Measurements from ENCODE around the gene CDH8. TPM values are rescaled to one million over a fixed set of nuclear protein-coding genes. Genes with fewer than 3 reads are reported as not detected.

The CDH8 gene
- total and polyA plus RNA-seq, 5 donors from 2014 or later, result not detected

DNA sequence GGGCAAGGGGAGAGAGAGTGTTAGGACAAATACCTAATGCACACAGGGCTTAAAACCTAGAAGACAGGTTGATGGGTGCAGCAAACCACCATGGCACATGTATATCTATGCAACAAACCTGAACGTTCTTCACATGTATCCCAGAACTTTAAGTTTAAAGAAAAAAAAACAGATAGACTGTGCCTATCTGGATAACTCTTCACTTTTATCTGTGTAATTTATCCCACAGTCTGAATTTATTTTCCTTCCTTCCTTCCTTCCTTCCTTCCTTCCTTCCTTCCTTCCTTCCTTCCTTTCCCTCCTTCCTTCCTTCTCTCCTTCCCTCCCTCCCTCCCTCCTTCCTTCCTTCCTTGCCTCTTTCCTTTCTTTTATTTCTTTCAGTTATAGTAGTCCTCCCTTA is 370.7 kb downstream of the CDH8 start:
- no peak for ATAC-seq (ENCODE audit: low read depth in 2 of 2)

DNA sequence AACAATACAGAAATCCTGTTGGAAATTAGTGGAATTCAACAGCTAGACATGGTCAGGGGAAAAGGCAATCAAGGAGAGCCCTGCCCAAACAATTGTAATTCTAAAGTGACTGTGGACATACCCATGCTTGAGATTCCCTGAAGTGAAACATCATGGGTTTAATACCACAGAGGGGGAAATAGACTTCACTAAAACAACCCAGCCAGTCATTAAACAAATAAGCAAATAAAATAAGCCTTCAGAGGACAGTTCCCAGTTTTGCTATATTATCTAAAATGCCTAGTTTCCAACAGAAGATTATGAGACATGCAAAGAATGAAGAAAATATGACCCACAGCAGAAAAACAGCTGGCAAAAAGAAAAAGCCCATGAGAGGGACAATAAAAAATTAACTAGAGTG is 376.3 kb downstream of the CDH8 start:
- Histone ChIP-seq H3K36me3 (ENCODE audit: control insufficient read depth, insufficient read depth, low read length) (no peaks in the 10 kb centered on the region), H3K27ac (ENCODE audit: insufficient read depth, low read length, poor library complexity, severe bottlenecking) (no peak overlapping the region), H3K27me3 (ENCODE audit: control insufficient read depth, insufficient read depth, low read length) (no peaks in the 10 kb centered on the region), H3K4me3 (ENCODE audit: low read depth, low read length) (no peak overlapping the region), H3K9me3 (ENCODE audit: control insufficient read depth in 2 of 2, low read length in 2 of 2) (peaks cover 0 to 8% of the 10 kb centered on the region in 2 experiments), H3K4me1 (ENCODE audit: control insufficient read depth, insufficient read depth, low read length, poor library complexity, severe bottlenecking) (no peaks in the 10 kb centered on the region)
- Mint-ChIP-seq H3K4me3 (no peak overlapping the region), H3K36me3 (no peaks in the 10 kb centered on the region), H3K27me3 (no peaks in the 10 kb centered on the region), H3K4me1 (no peaks in the 10 kb centered on the region), H3K27ac (no peak overlapping the region), H3K9me3 (peaks cover 0 to 30% (median 6%) of the 10 kb centered on the region in 7 donors)
- ATAC-seq (ENCODE audit: low read depth in 2 of 2) (no peak), DNase-seq (no peak)

More for the DNA sequence above, 370.7 kb downstream of the CDH8 start:
- Histone ChIP-seq H3K9me3 (ENCODE audit: control insufficient read depth in 2 of 2, low read length in 2 of 2) (peaks cover 4 to 8% of the 10 kb centered on the region in 2 experiments), H3K27me3 (ENCODE audit: control insufficient read depth, insufficient read depth, low read length) (no peaks in the 10 kb centered on the region), H3K4me3 (ENCODE audit: low read depth, low read length) (no peak overlapping the region), H3K27ac (ENCODE audit: insufficient read depth, low read length, poor library complexity, severe bottlenecking) (no peak overlapping the region), H3K4me1 (ENCODE audit: control insufficient read depth, insufficient read depth, low read length, poor library complexity, severe bottlenecking) (no peaks in the 10 kb centered on the region), H3K36me3 (ENCODE audit: control insufficient read depth, insufficient read depth, low read length) (no peaks in the 10 kb centered on the region)
- no peaks in the 10 kb centered on the region for H3K36me3 Mint-ChIP-seq
- peaks cover 0 to 50% (median 8%) of the 10 kb centered on the region in 7 donors for H3K9me3 Mint-ChIP-seq
- H3K27me3 Mint-ChIP-seq, result no peaks in the 10 kb centered on the region
- H3K4me1 Mint-ChIP-seq, result no peaks in the 10 kb centered on the region
- no peak overlapping the region for H3K4me3 Mint-ChIP-seq
- no peak overlapping the region for H3K27ac Mint-ChIP-seq
- no peak for DNase-seq

DNA sequence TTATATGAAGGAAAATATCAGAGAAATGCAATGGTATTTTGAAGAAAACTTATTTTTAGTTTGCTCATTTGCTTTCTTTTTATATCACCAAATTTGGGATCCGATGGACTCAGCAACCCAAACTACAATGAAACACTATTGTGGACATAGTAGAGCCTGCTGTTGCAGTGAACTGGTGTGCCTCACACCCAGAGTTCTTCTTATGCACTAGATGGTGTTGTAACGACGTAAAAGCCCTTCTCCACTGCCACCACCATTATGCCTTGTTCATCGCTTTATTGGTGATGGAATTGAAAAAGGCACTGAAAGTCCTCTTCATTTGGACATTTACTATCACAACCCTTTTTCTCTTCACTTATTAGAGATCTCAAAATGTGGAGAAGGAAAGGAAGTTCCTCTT is 381.3 kb downstream of the CDH8 start:
- Mint-ChIP-seq H3K27me3 (no peaks in the 10 kb centered on the region), H3K36me3 (no peaks in the 10 kb centered on the region), H3K4me3 (no peak overlapping the region), H3K9me3 (peaks cover 0 to 23% (median 6%) of the 10 kb centered on the region in 7 donors), H3K4me1 (no peaks in the 10 kb centered on the region), H3K27ac (no peak overlapping the region)
- Histone ChIP-seq H3K9me3 (ENCODE audit: control insufficient read depth in 2 of 2, low read length in 2 of 2) (peaks cover 10 to 12% of the 10 kb centered on the region in 2 experiments), H3K36me3 (ENCODE audit: control insufficient read depth, insufficient read depth, low read length) (no peaks in the 10 kb centered on the region), H3K4me3 (ENCODE audit: low read depth, low read length) (no peak overlapping the region), H3K4me1 (ENCODE audit: control insufficient read depth, insufficient read depth, low read length, poor library complexity, severe bottlenecking) (no peaks in the 10 kb centered on the region), H3K27me3 (ENCODE audit: control insufficient read depth, insufficient read depth, low read length) (no peaks in the 10 kb centered on the region), H3K27ac (ENCODE audit: insufficient read depth, low read length, poor library complexity, severe bottlenecking) (no peak overlapping the region)
- ATAC-seq (ENCODE audit: low read depth in 2 of 2) (no peak), DNase-seq (no peak)

DNA sequence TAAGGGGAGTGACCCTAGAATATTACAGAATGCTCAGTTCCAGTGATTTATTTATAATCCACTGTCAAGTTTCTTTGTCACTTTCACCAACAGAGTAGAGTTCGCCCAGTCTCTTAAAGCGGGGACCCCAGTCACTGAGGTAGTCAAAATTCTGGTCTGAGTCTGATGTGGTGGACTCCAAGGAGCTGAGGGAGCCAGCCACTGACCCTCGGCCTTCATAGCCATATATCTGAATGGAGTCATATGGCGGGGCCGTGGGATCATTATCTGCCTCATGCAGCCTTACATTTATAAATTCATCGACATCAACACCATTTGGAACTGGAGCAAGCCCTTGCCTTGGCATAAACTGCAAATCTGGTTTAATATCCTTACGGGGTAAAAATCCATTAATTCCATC is 382.7 kb downstream of the CDH8 start:
- H3K27ac ChIP-seq (ENCODE audit: insufficient read depth, low read length, poor library complexity, severe bottlenecking), result no peak overlapping the region
- H3K36me3 ChIP-seq (ENCODE audit: control insufficient read depth, insufficient read depth, low read length), result no peaks in the 10 kb centered on the region
- ATAC-seq (ENCODE audit: low read depth in 2 of 2), result no peak
- no peaks in the 10 kb centered on the region for H3K4me1 Mint-ChIP-seq
- H3K4me3 ChIP-seq (ENCODE audit: low read depth, low read length), result no peak overlapping the region
- H3K27ac Mint-ChIP-seq, result no peak overlapping the region
- peaks cover 12 to 13% of the 10 kb centered on the region in 2 experiments for H3K9me3 ChIP-seq (ENCODE audit: control insufficient read depth in 2 of 2, low read length in 2 of 2)
- no peaks in the 10 kb centered on the region for H3K4me1 ChIP-seq (ENCODE audit: control insufficient read depth, insufficient read depth, low read length, poor library complexity, severe bottlenecking)
- no peak overlapping the region for H3K4me3 Mint-ChIP-seq
- H3K36me3 Mint-ChIP-seq, result no peaks in the 10 kb centered on the region
- no peaks in the 10 kb centered on the region for H3K27me3 Mint-ChIP-seq
- H3K9me3 Mint-ChIP-seq, result peaks cover 2 to 18% (median 6%) of the 10 kb centered on the region in 7 donors
- DNase-seq, result no peak
- no peaks in the 10 kb centered on the region for H3K27me3 ChIP-seq (ENCODE audit: control insufficient read depth, insufficient read depth, low read length)

DNA sequence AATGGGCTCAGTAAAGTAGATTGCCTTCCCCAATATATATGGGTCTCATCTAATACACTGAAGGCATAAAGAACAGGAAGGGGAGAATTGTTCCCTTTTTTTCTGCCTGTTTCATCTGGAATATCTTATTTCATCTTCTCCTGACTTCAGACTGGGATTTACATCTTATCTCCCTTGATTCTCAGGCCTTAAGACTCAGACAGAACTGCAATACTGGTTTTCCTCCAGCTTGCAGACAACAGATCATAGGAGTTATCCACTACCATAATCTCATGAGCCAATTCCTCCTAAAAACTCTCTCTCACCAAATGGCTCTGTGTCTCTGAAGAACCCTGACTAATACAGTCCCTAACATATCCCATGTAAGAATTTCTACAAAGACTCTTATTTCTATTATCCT is 390.7 kb downstream of the CDH8 start:
- Histone ChIP-seq H3K9me3 (ENCODE audit: control insufficient read depth in 2 of 2, low read length in 2 of 2) (peaks cover 0 to 6% of the 10 kb centered on the region in 2 experiments), H3K4me3 (ENCODE audit: low read depth, low read length) (no peak overlapping the region), H3K27ac (ENCODE audit: insufficient read depth, low read length, poor library complexity, severe bottlenecking) (no peak overlapping the region), H3K4me1 (ENCODE audit: control insufficient read depth, insufficient read depth, low read length, poor library complexity, severe bottlenecking) (no peaks in the 10 kb centered on the region), H3K27me3 (ENCODE audit: control insufficient read depth, insufficient read depth, low read length) (no peaks in the 10 kb centered on the region), H3K36me3 (ENCODE audit: control insufficient read depth, insufficient read depth, low read length) (no peaks in the 10 kb centered on the region)
- Mint-ChIP-seq H3K27ac (no peak overlapping the region), H3K4me3 (no peak overlapping the region), H3K9me3 (peaks cover 4 to 22% (median 11%) of the 10 kb centered on the region in 7 donors), H3K4me1 (peaks cover 0 to 4% (median 0%) of the 10 kb centered on the region in 4 donors), H3K27me3 (no peaks in the 10 kb centered on the region), H3K36me3 (no peaks in the 10 kb centered on the region)
- ATAC-seq (ENCODE audit: low read depth in 2 of 2) (no peak), DNase-seq (no peak)

DNA sequence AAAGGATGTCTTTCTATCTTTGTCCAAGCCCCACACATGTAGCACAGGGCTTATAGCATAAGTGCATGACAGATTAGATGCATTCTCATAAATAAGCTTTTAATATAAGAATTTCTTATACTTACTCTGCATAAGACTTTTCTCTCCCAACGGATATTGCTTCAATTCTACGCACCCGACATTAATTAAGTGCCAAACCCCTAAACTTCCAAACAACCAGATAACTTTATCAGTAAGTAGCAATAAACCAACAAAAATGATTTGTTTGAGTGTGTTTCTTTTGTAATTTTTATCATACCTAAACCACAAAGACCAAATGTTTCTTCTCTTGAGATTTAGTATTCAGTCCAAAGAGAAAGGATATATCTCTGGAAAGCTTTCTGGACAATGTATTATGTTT is 391.5 kb downstream of the CDH8 start:
- ATAC-seq (ENCODE audit: low read depth in 2 of 2), result no peak

DNA sequence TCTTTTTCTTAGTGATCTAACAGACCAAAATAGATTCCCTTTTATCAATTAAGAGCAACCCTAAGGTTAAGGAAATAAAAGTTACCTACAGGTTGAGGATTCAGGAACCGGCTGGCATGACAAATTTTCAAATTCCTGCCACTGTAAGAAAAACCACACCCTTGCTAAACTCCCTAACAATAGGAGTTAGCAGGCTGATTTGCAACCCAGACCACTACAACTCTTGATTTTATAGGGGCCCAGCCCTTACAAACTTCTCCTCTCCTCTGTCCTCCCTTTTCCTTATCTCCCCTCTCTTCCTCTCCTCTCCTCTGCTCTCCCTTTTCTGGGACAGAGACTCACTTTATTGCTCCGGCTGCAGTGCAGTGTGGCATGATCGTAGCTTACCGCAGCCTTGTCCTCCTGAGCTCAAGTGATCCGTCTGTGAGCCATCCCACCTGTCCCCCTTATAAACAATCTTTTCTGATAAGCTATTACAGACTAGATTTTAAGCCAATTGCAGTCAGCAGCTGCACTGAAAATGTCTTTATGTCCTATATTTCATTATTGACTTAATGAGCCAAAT is 418.9 kb downstream of the CDH8 start:
- Histone ChIP-seq H3K9me3 (ENCODE audit: control insufficient read depth in 2 of 2, low read length in 2 of 2) (peaks cover 2 to 7% of the 10 kb centered on the region in 2 experiments), H3K36me3 (ENCODE audit: control insufficient read depth, insufficient read depth, low read length) (no peaks in the 10 kb centered on the region), H3K27me3 (ENCODE audit: control insufficient read depth, insufficient read depth, low read length) (no peaks in the 10 kb centered on the region), H3K4me3 (ENCODE audit: low read depth, low read length) (no peak overlapping the region), H3K27ac (ENCODE audit: insufficient read depth, low read length, poor library complexity, severe bottlenecking) (no peak overlapping the region), H3K4me1 (ENCODE audit: control insufficient read depth, insufficient read depth, low read length, poor library complexity, severe bottlenecking) (no peaks in the 10 kb centered on the region)
- ATAC-seq (ENCODE audit: low read depth in 2 of 2), result no peak
- Mint-ChIP-seq H3K36me3 (no peaks in the 10 kb centered on the region), H3K4me1 (no peaks in the 10 kb centered on the region), H3K4me3 (no peak overlapping the region), H3K27me3 (no peaks in the 10 kb centered on the region), H3K9me3 (peaks cover 5 to 34% (median 8%) of the 10 kb centered on the region in 7 donors), H3K27ac (no peak overlapping the region)
- no peak for DNase-seq

More for the DNA sequence above, 391.5 kb downstream of the CDH8 start:
- H3K4me1 ChIP-seq (ENCODE audit: control insufficient read depth, insufficient read depth, low read length, poor library complexity, severe bottlenecking), result no peaks in the 10 kb centered on the region
- Mint-ChIP-seq H3K9me3 (peaks cover 4 to 24% (median 11%) of the 10 kb centered on the region in 7 donors), H3K27ac (no peak overlapping the region), H3K36me3 (no peaks in the 10 kb centered on the region), H3K4me3 (no peak overlapping the region), H3K27me3 (no peaks in the 10 kb centered on the region), H3K4me1 (peaks cover 0 to 4% (median 0%) of the 10 kb centered on the region in 4 donors)
- no peaks in the 10 kb centered on the region for H3K36me3 ChIP-seq (ENCODE audit: control insufficient read depth, insufficient read depth, low read length)
- H3K27me3 ChIP-seq (ENCODE audit: control insufficient read depth, insufficient read depth, low read length), result no peaks in the 10 kb centered on the region
- DNase-seq, result no peak
- H3K4me3 ChIP-seq (ENCODE audit: low read depth, low read length), result no peak overlapping the region
- peaks cover 0 to 6% of the 10 kb centered on the region in 2 experiments for H3K9me3 ChIP-seq (ENCODE audit: control insufficient read depth in 2 of 2, low read length in 2 of 2)
- H3K27ac ChIP-seq (ENCODE audit: insufficient read depth, low read length, poor library complexity, severe bottlenecking), result no peak overlapping the region

DNA sequence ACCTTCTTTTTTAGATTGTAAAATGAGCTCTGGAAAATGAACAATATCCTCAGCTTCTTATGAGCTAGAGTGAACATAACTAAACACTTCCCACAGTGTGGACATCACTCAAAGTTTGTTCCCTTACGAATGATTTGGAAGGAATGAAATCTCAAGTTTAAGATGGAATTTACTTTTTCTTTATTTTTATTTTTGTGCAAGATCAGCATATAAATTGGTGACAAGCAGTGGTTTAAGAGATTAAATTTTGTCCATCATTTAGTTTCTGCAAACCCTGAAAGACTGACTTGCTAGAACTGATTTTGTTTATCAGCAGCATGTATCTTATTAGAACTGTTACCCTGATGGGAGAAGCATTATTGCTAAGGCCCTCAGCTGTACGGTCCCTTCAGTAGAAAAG is 420.1 kb downstream of the CDH8 start:
- Mint-ChIP-seq H3K27ac (no peak overlapping the region), H3K4me3 (no peak overlapping the region), H3K36me3 (no peaks in the 10 kb centered on the region), H3K27me3 (no peaks in the 10 kb centered on the region), H3K4me1 (no peaks in the 10 kb centered on the region), H3K9me3 (peaks cover 6 to 37% (median 10%) of the 10 kb centered on the region in 7 donors)
- no peak for DNase-seq
- Histone ChIP-seq H3K27me3 (ENCODE audit: control insufficient read depth, insufficient read depth, low read length) (no peaks in the 10 kb centered on the region), H3K9me3 (ENCODE audit: control insufficient read depth in 2 of 2, low read length in 2 of 2) (peaks cover 2 to 7% of the 10 kb centered on the region in 2 experiments), H3K36me3 (ENCODE audit: control insufficient read depth, insufficient read depth, low read length) (no peaks in the 10 kb centered on the region), H3K27ac (ENCODE audit: insufficient read depth, low read length, poor library complexity, severe bottlenecking) (no peak overlapping the region), H3K4me3 (ENCODE audit: low read depth, low read length) (no peak overlapping the region), H3K4me1 (ENCODE audit: control insufficient read depth, insufficient read depth, low read length, poor library complexity, severe bottlenecking) (no peaks in the 10 kb centered on the region)
- ATAC-seq (ENCODE audit: low read depth in 2 of 2), result no peak
